ENCODE measurements around the gene ATF7. TPM values are rescaled to one million over a fixed set of nuclear protein-coding genes. Genes with fewer than 3 reads are reported as not detected.
"Not testable (repeated sequence)": the region's sequence is repeated elsewhere in the genome, so short reads cannot be mapped to it uniquely, and the experiment has no call there.

ATF7 gene
- total and polyA plus RNA-seq, 8 donors: 48.7 to 72.5 (median 63.4) TPM

DNA sequence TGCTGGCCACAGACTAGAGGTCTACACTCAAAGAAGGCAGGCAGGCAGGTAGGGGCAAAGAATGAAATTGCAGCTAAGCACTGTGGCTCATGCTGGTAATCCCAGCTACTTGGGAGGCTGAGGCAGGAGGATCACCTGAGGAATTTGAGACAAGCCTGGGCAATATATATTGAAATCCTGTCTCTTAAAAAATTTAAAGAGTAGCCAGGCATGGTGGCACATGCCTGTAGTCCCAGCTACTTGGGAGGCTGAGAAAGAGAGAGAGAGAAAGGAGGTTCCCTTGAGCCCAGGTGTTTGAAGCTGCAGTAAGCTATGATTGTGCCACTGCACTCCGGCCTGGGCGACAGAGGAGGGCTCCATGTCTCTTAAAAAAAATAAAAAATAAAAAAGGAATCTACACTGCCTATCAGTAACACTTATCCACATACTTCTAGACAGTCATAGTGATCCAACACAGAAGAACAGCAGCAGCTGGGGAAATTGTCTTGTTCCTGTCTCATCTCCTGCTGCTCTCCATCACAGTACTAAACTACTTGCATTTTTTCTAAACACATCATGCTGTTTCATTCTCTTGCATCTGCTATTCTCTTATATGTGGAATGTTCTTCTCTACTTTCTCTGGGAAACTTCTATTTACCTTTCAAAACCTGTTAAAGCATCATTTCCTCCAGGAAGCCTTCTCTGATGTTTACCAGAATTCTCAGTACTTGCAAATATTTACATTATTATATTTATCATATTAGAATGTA lies 57.2 kb downstream of the ATF7 start:
- no peak overlapping the region for H3K27ac ChIP-seq
- peaks cover 0 to 5% of the 10 kb centered on the region in 2 donors for H3K36me3 ChIP-seq
- no peak for DNase-seq
- H3K27me3 ChIP-seq: no peaks in the 10 kb centered on the region
- H3K4me3 ChIP-seq: no peak overlapping the region
- peak; percentile 31 for ATAC-seq
- TF ChIP-seq, protein P1, sequence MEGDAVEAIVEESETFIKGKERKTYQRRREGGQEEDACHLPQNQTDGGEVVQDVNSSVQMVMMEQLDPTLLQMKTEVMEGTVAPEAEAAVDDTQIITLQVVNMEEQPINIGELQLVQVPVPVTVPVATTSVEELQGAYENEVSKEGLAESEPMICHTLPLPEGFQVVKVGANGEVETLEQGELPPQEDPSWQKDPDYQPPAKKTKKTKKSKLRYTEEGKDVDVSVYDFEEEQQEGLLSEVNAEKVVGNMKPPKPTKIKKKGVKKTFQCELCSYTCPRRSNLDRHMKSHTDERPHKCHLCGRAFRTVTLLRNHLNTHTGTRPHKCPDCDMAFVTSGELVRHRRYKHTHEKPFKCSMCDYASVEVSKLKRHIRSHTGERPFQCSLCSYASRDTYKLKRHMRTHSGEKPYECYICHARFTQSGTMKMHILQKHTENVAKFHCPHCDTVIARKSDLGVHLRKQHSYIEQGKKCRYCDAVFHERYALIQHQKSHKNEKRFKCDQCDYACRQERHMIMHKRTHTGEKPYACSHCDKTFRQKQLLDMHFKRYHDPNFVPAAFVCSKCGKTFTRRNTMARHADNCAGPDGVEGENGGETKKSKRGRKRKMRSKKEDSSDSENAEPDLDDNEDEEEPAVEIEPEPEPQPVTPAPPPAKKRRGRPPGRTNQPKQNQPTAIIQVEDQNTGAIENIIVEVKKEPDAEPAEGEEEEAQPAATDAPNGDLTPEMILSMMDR (IDR thresholded peaks at IDR 0.05): no peak
- no peaks in the 10 kb centered on the region for H3K9me3 ChIP-seq
- intact Hi-C loops (cut with DNase I): no loop called here
- H3K4me1 ChIP-seq: peaks cover 4 to 26% of the 10 kb centered on the region in 2 donors

- no peaks in the 10 kb centered on the region for H3K9me3 ChIP-seq
- no peak overlapping the region for H3K4me3 ChIP-seq
- no peaks in the 10 kb centered on the region for H3K27me3 ChIP-seq
- H3K4me1 ChIP-seq: peaks cover 4 to 28% of the 10 kb centered on the region in 2 donors
- peaks cover 0 to 5% of the 10 kb centered on the region in 2 donors for H3K36me3 ChIP-seq
- intact Hi-C loops (cut with DNase I): no loop called here
- TF ChIP-seq, protein P1 (IDR thresholded peaks at IDR 0.05): no peak
- ATAC-seq: no peak
- H3K27ac ChIP-seq: no peak overlapping the region
- DNase-seq: no peak
Observed at GRCh38 chr12:53567961-53568808, 58.0 kb downstream of the ATF7 start.

DNA sequence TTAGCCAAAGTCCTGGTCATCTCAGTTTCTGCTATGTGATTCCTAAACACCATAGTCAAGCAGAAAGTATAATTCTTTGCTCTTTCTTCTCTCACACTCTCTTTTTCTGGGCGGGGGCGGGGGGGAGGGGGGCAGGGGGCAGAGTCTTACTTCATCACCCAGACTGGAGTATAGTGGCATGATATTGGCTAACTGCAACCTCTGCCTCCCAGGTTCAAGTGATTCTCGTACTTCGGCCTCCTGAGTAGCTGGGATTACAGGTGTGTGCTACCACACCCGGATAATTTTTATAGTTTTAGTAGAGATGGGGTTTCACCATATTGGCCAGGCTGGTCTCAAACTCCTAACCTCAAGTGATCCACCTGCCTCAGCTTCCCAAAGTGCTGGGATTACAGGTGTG lies 60.8 kb downstream of the ATF7 start:
- intact Hi-C loops (cut with DNase I); H3K27ac ChIP-seq; H3K27me3 ChIP-seq; DNase-seq; H3K36me3 ChIP-seq; H3K4me3 ChIP-seq; ATAC-seq; H3K9me3 ChIP-seq: not testable (repeated sequence)
- peaks cover 8 to 47% of the 10 kb centered on the region in 2 donors for H3K4me1 ChIP-seq

GRCh38 chr12:53564941-53565340 lies 61.2 kb downstream of the ATF7 start:
- DNase-seq (no peak), ATAC-seq (no peak)
- H3K9me3 ChIP-seq: no peaks in the 10 kb centered on the region
- no peaks in the 10 kb centered on the region for H3K36me3 ChIP-seq
- H3K4me3 ChIP-seq: no peak overlapping the region
- TF ChIP-seq, protein P1 (IDR thresholded peaks at IDR 0.05): no peak
- no peaks in the 10 kb centered on the region for H3K27me3 ChIP-seq
- intact Hi-C loops (cut with DNase I): no loop called here
- peaks cover 8 to 50% of the 10 kb centered on the region in 2 donors for H3K4me1 ChIP-seq
- H3K27ac ChIP-seq: no peak overlapping the region

GRCh38 chr12:53564278-53564677 lies 61.9 kb downstream of the ATF7 start:
- no peaks in the 10 kb centered on the region for H3K27me3 ChIP-seq
- peaks cover 8 to 43% of the 10 kb centered on the region in 2 donors for H3K4me1 ChIP-seq
- DNase-seq: no peak
- intact Hi-C loops (cut with DNase I): no loop called here
- ATAC-seq: no peak
- H3K36me3 ChIP-seq: no peaks in the 10 kb centered on the region
- TF ChIP-seq, protein P1 (IDR thresholded peaks at IDR 0.05): no peak
- no peaks in the 10 kb centered on the region for H3K9me3 ChIP-seq
- H3K4me3 ChIP-seq: no peak overlapping the region
- H3K27ac ChIP-seq: no peak overlapping the region

All from left lung (tissue), 10 donors.